HepG2 (cell line): ENCODE data around the gene OPRM1. TPM values are rescaled to one million over a fixed set of nuclear protein-coding genes. Genes with fewer than 3 reads are reported as not detected.
A peak's percentile ranks its signal among the peaks of the same experiment; 100 is the strongest.

Experiments used
- ADNP ChIP-seq: sonication (generic); formaldehyde crosslinking; IDR thresholded peaks from 2 replicates; pipeline ENCODE4 v1.4.0; 2020; ENCODE audit warnings: missing genetic modification reagents
- ARHGAP35 ChIP-seq: sonication (generic); formaldehyde crosslinking; IDR thresholded peaks from 2 replicates; pipeline ENCODE4 v1.9.0; 2022; ENCODE audit warnings: mild to moderate bottlenecking, inconsistent platforms, moderate library complexity, missing genetic modification reagents, borderline replicate concordance
- BCLAF1 ChIP-seq: fragments of 450-650 bp; IDR thresholded peaks from 2 replicates; pipeline ENCODE4 v1.6.1; 2017; ENCODE audit warnings: mild to moderate bottlenecking
- GPN1 ChIP-seq: sonication (generic); formaldehyde crosslinking; IDR thresholded peaks from 2 replicates; pipeline ENCODE4 v1.5.1; 2020; ENCODE audit warnings: missing genetic modification reagents, borderline replicate concordance
- HOXA3 ChIP-seq: sonication (generic); formaldehyde crosslinking; IDR thresholded peaks from 2 replicates; pipeline ENCODE4 v1.5.0; 2020; ENCODE audit warnings: missing genetic modification reagents
- MAF1 ChIP-seq: sonication (generic); formaldehyde crosslinking; IDR thresholded peaks from 2 replicates; pipeline ENCODE4 v1.5.0; 2020; ENCODE audit warnings: missing genetic modification reagents, borderline replicate concordance
- RFX5 ChIP-seq: IDR thresholded peaks from 2 replicates; pipeline ENCODE4 v1.6.1; 2011; ENCODE audit warnings: low read depth, low read length, improper control_type of control experiment
- SIX1 ChIP-seq: sonication (generic); formaldehyde crosslinking; IDR thresholded peaks from 2 replicates; pipeline ENCODE4 v1.4.0; 2020; ENCODE audit warnings: missing genetic modification reagents, borderline replicate concordance
- SP140L ChIP-seq: sonication (generic); formaldehyde crosslinking; IDR thresholded peaks from 2 replicates; pipeline ENCODE4 v1.4.0; 2020; ENCODE audit warnings: missing genetic modification reagents, borderline replicate concordance
- THAP8 ChIP-seq: sonication (generic); formaldehyde crosslinking; IDR thresholded peaks from 2 replicates; pipeline ENCODE4 v1.5.1; 2020; ENCODE audit warnings: missing genetic modification reagents, mild to moderate bottlenecking, borderline replicate concordance
- ZBTB33 ChIP-seq: sonication (generic); formaldehyde crosslinking; IDR thresholded peaks from 2 replicates; pipeline ENCODE4 v1.4.0; 2020; ENCODE audit warnings: missing genetic modification reagents
- ZNF562 ChIP-seq: sonication (generic); formaldehyde crosslinking; IDR thresholded peaks from 2 replicates; pipeline ENCODE4 v1.8.0; 2022; ENCODE audit warnings: missing genetic modification reagents, borderline replicate concordance
- ZNF605 ChIP-seq: sonication (generic); formaldehyde crosslinking; IDR thresholded peaks from 2 replicates; pipeline ENCODE4 v1.8.0; 2022; ENCODE audit warnings: mild to moderate bottlenecking, missing genetic modification reagents
- ZNF646 ChIP-seq: sonication (generic); formaldehyde crosslinking; IDR thresholded peaks from 2 replicates; pipeline ENCODE4 v1.9.0; 2021; ENCODE audit warnings: mild to moderate bottlenecking, missing genetic modification reagents
- ZNF784 ChIP-seq: sonication (generic); formaldehyde crosslinking; IDR thresholded peaks from 2 replicates; pipeline ENCODE4 v1.5.1; 2020; ENCODE audit warnings: missing genetic modification reagents, mild to moderate bottlenecking, borderline replicate concordance
- polyA plus RNA-seq, 8 experiments: library from polyadenylated mRNA; depleted of rRNA in 3 of 8; stranded (reverse) in 7 of 8; unstranded in 1 of 8; fragments of >200 nt; fragmentation: Illumina TruSeq in 4 of 8; extraction: Trizol in 4 of 8; gene quantifications; 2 replicates each; pipeline versions ENCODE4 v1.2.1 to v1.2.3, GENCODE V29; 2011 to 2016; ENCODE audit warnings: low read depth in 4 of 8, missing spikeins in 1 of 8, mixed read lengths in 1 of 8; ENCODE audit not compliant: insufficient read depth in 1 of 8
- total RNA-seq, 5 experiments: library from RNA; depleted of rRNA; stranded (reverse); fragments of >200 nt; fragmentation: Illumina TruSeq; extraction: Trizol; gene quantifications; 2 replicates each; pipeline ENCODE4 v1.2.3, GENCODE V29; 2016; ENCODE audit warnings: low read depth in 1 of 5

Gene OPRM1
- total and polyA plus RNA-seq, 2 of the 13 experiments (the other 11 are each of a cell fraction or from before 2014, with no cell fraction given), result not detected

- TF ChIP-seq ZBTB33 (no peak), ZNF784 (CRISPR knock-in tag) (no peak), MAF1 (peak; percentile 92), BCLAF1 (no peak), ARHGAP35 (peak; percentile 71; the same call in 1 of the 2 replicates), GPN1 (CRISPR knock-in tag) (peak; percentile 97), ADNP (CRISPR knock-in tag) (no peak), ZNF562 (CRISPR knock-in tag) (no peak), SIX1 (CRISPR knock-in tag) (peak; percentile 27; the same call in 1 of the 2 replicates), THAP8 (CRISPR knock-in tag) (peak; percentile 71; the same call in 1 of the 2 replicates), RFX5 (no peak), HOXA3 (peak; percentile 66), SP140L (CRISPR knock-in tag) (peak; percentile 54; the same call in 1 of the 2 replicates), ZNF605 (CRISPR knock-in tag) (0 out of 2 replicates have a peak, but pooled peaks have one; percentile 38), ZNF646 (CRISPR knock-in tag) (no peak)
Observed at GRCh38 chr6:154039231-154039842, at the start of gene OPRM1 (continued).
